ENCODE data around the gene MUC5AC.
"Not testable (repeated sequence)": the region's sequence is repeated elsewhere in the genome, so short reads cannot be mapped to it uniquely, and the experiment has no call there.

- TF ChIP-seq SIN3A (IDR thresholded peaks at IDR 0.05; ENCODE audit: borderline replicate concordance, low read depth, low read length); ETS1 (CRISPR knock-in tag; IDR thresholded peaks at IDR 0.05); CHD2 (IDR thresholded peaks at IDR 0.05; ENCODE audit: low read depth, low read length); ZSCAN30 (CRISPR knock-in tag; IDR thresholded peaks at IDR 0.05); HNRNPH1 (optimal IDR thresholded peaks at IDR 0.05; ENCODE audit: low read depth, low read length); ATF2 (CRISPR knock-in tag; IDR thresholded peaks at IDR 0.05); U2AF1 (optimal IDR thresholded peaks at IDR 0.05; ENCODE audit: low read depth, low read length); FOXK2 (IDR thresholded peaks at IDR 0.05); ZNF709 (CRISPR knock-in tag; IDR thresholded peaks at IDR 0.05); NR1H2 (CRISPR knock-in tag; IDR thresholded peaks at IDR 0.05; ENCODE audit: borderline replicate concordance, low read depth); PATZ1 (CRISPR knock-in tag; IDR thresholded peaks at IDR 0.05); POLR2AphosphoS5 (IDR thresholded peaks at IDR 0.05; ENCODE audit: low read depth, low read length): not testable (repeated sequence)
Measured at GRCh38 chr11:1164779-1165255, 7.1 kb downstream of the MUC5AC start.

Data from HepG2 (cell line).